Mesendoderm (in vitro differentiated cells): Measurements from ENCODE around the gene LAMA2.

Experiments
- DNase-seq: peaks from one replicate; pipeline ENCODE4 v3.0.0; 2013
- H2AK5ac ChIP-seq: 2 replicates; pipeline ENCODE4 v1.6.1; 2013; ENCODE audit warnings: low read length, inconsistent platforms
- H2BK120ac ChIP-seq: 2 replicates; pipeline ENCODE4 v1.6.1; 2013; ENCODE audit warnings: low read depth, mild to moderate bottlenecking, low read length, moderate library complexity, mixed read lengths
- H2BK15ac ChIP-seq: replicated peaks from 2 replicates; pipeline ENCODE4 v1.6.1; 2013; ENCODE audit warnings: low read depth, mild to moderate bottlenecking, moderate library complexity
- H2BK5ac ChIP-seq: 2 replicates; pipeline ENCODE4 v1.6.1; 2013; ENCODE audit warnings: low read length, inconsistent platforms
- H3K18ac ChIP-seq: 2 replicates; pipeline ENCODE4 v1.6.1; 2013; ENCODE audit warnings: mild to moderate bottlenecking, low read length, mixed read lengths
- H3K23ac ChIP-seq: one replicate; pipeline ENCODE4 v1.6.1; 2013; ENCODE audit warnings: low read length
- H3K27ac ChIP-seq: 2 replicates; pipeline ENCODE4 v1.5.1; 2013; ENCODE audit warnings: low read depth, mild to moderate bottlenecking, inconsistent platforms, low read length, moderate library complexity
- H3K27me3 ChIP-seq: 2 replicates; pipeline ENCODE4 v1.6.1; 2013; ENCODE audit warnings: low read length, control low read depth, mild to moderate bottlenecking, inconsistent platforms; ENCODE audit not compliant: insufficient read depth, poor library complexity
- H3K36me3 ChIP-seq: 2 replicates; pipeline ENCODE4 v1.6.1; 2013; ENCODE audit warnings: low read length, inconsistent platforms; ENCODE audit not compliant: control insufficient read depth, insufficient read depth
- H3K4ac ChIP-seq: one replicate; pipeline ENCODE4 v1.6.1; 2013; ENCODE audit warnings: low read depth, mild to moderate bottlenecking, low read length, moderate library complexity
- H3K4me1 ChIP-seq: 2 replicates; pipeline ENCODE4 v1.6.1; 2013; ENCODE audit warnings: low read depth, low read length, inconsistent platforms; ENCODE audit not compliant: control insufficient read depth
- H3K4me2 ChIP-seq: 2 replicates; pipeline ENCODE4 v1.6.1; 2013; ENCODE audit warnings: low read length
- H3K4me3 ChIP-seq: 2 replicates; pipeline ENCODE4 v1.5.1; 2013; ENCODE audit warnings: mild to moderate bottlenecking, low read length
- H3K56ac ChIP-seq: one replicate; pipeline ENCODE4 v1.6.1; 2013; ENCODE audit warnings: low read length
- H3K79me1 ChIP-seq: 2 replicates; pipeline ENCODE4 v1.6.1; 2013; ENCODE audit warnings: low read length, inconsistent platforms
- H3K79me2 ChIP-seq: 2 replicates; pipeline ENCODE4 v1.6.1; 2013; ENCODE audit warnings: mild to moderate bottlenecking, low read length; ENCODE audit not compliant: control insufficient read depth, insufficient read depth
- H3K9ac ChIP-seq: 2 replicates; pipeline ENCODE4 v1.6.1; 2013; ENCODE audit warnings: low read length, inconsistent platforms
- H4K5ac ChIP-seq: one replicate; pipeline ENCODE4 v1.6.1; 2013; ENCODE audit warnings: low read length
- H4K8ac ChIP-seq: one replicate; pipeline ENCODE4 v1.6.1; 2013; ENCODE audit warnings: low read depth, mild to moderate bottlenecking, control low read depth, low read length, moderate library complexity
- WGBS: extraction: QIAGEN DNeasy Blood & Tissue Kit; methylation state at CpG from one replicate; pipeline ENCODE4 v1.1.7; 2013; ENCODE audit warnings: low lambda C conversion rate, missing lambda C conversion rate; ENCODE audit not compliant: insufficient coverage; ENCODE audit errors: extremely low coverage; 5-methylcytosine and 5-hydroxymethylcytosine counted together

The LAMA2 gene

DNA sequence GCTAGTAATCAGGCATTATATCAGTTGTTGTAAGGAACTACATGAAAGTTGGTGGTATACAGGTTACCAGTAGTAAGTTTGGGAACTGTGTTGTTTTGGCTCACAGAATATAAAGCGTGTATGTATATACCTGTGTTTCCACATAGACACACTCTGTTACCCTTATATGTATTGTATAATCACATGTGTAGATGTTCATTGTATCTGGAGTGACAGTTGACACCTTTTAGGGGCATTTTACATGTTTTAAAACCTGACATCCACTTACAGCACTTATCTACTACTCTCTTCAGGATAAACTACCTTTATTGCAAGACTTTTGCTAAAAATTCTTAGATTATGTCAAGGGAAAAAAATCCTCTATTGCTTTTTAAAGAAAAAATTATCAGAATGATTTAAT is 228.9 kb downstream of the LAMA2 start:
- WGBS = no CpG with 5 or more reads among the region's 1 CpG
- no peak overlapping the region for H3K18ac ChIP-seq
- no peak overlapping the region for H4K5ac ChIP-seq
- no peak overlapping the region for H2BK5ac ChIP-seq
- H4K8ac ChIP-seq = no peak overlapping the region
- H3K27ac ChIP-seq = no peak overlapping the region
- no peak for DNase-seq
- H2BK120ac ChIP-seq = no peak overlapping the region
- no peaks in the 10 kb centered on the region for H3K79me2 ChIP-seq
- no peak overlapping the region for H3K9ac ChIP-seq
- H3K79me1 ChIP-seq = no peaks in the 10 kb centered on the region
- no peak overlapping the region for H3K4ac ChIP-seq
- H3K23ac ChIP-seq = no peak overlapping the region
- H2BK15ac ChIP-seq = no peak overlapping the region
- no peak overlapping the region for H3K4me2 ChIP-seq
- H3K27me3 ChIP-seq = no peaks in the 10 kb centered on the region
- no peak overlapping the region for H2AK5ac ChIP-seq
- no peaks in the 10 kb centered on the region for H3K4me1 ChIP-seq
- no peak overlapping the region for H3K56ac ChIP-seq
- no peak overlapping the region for H3K4me3 ChIP-seq
- no peaks in the 10 kb centered on the region for H3K36me3 ChIP-seq

DNA sequence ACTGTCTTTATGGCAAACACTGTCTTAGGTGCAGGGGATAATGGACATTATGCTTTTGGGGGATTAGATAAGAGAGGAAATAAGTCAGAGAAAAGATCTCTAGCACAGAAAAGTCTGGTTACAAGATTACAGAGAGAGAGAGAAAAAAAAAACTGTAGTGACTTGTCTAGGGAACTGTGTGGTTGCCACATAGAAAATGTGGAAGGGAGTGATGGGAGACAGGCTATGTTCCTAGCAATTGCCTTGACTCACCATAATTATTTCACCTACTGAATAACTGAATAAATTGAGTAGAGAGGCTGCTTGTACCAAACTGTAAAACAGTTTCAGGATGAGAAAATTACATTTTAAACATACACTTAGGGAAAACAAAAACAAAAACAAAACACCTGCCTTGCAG is 229.7 kb downstream of the LAMA2 start:
- Histone ChIP-seq H3K27ac (no peak overlapping the region), H3K9ac (no peak overlapping the region), H2AK5ac (no peak overlapping the region), H3K27me3 (no peaks in the 10 kb centered on the region), H3K79me2 (no peaks in the 10 kb centered on the region), H3K23ac (no peak overlapping the region), H2BK5ac (no peak overlapping the region), H3K79me1 (no peaks in the 10 kb centered on the region), H4K5ac (no peak overlapping the region), H3K4me3 (no peak overlapping the region), H2BK120ac (no peak overlapping the region), H3K36me3 (no peaks in the 10 kb centered on the region), H3K4me2 (no peak overlapping the region), H3K56ac (no peak overlapping the region), H3K4ac (no peak overlapping the region), H3K4me1 (no peaks in the 10 kb centered on the region), H2BK15ac (no peak overlapping the region), H3K18ac (no peak overlapping the region), H4K8ac (no peak overlapping the region)
- DNase-seq = no peak

DNA sequence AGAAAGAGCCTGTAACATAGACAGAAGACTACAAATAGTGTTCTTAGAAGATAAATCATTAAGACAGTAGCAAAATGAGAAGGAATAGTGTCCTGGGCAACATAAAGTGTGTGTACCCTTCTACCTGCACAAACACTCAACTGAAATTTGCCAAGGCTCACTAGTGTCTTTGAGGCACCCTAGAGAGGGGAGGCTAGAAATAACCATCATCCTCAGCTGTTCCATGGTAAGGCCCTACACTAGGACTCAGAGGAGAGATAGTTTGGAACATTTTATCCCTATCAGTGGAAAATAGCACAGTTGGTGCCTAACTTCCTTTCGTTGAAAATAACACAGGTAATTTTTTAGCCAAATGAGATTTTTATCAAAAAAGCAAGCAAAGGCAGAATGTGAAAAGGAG is 230.7 kb downstream of the LAMA2 start:
- no CpG with 5 or more reads among the region's 1 CpG for WGBS
- H3K79me1 ChIP-seq = no peaks in the 10 kb centered on the region
- DNase-seq = no peak
- H3K4ac ChIP-seq = no peak overlapping the region
- no peak overlapping the region for H2BK5ac ChIP-seq
- no peak overlapping the region for H3K18ac ChIP-seq
- H3K9ac ChIP-seq = no peak overlapping the region
- no peak overlapping the region for H3K56ac ChIP-seq
- no peaks in the 10 kb centered on the region for H3K36me3 ChIP-seq
- H2BK120ac ChIP-seq = no peak overlapping the region
- H3K4me3 ChIP-seq = no peak overlapping the region
- H3K27me3 ChIP-seq = no peaks in the 10 kb centered on the region
- no peak overlapping the region for H3K27ac ChIP-seq
- H3K4me2 ChIP-seq = no peak overlapping the region
- H3K4me1 ChIP-seq = no peaks in the 10 kb centered on the region
- no peak overlapping the region for H2AK5ac ChIP-seq
- no peak overlapping the region for H4K5ac ChIP-seq
- no peak overlapping the region for H2BK15ac ChIP-seq
- no peak overlapping the region for H3K23ac ChIP-seq
- H3K79me2 ChIP-seq = no peaks in the 10 kb centered on the region
- H4K8ac ChIP-seq = no peak overlapping the region

DNA sequence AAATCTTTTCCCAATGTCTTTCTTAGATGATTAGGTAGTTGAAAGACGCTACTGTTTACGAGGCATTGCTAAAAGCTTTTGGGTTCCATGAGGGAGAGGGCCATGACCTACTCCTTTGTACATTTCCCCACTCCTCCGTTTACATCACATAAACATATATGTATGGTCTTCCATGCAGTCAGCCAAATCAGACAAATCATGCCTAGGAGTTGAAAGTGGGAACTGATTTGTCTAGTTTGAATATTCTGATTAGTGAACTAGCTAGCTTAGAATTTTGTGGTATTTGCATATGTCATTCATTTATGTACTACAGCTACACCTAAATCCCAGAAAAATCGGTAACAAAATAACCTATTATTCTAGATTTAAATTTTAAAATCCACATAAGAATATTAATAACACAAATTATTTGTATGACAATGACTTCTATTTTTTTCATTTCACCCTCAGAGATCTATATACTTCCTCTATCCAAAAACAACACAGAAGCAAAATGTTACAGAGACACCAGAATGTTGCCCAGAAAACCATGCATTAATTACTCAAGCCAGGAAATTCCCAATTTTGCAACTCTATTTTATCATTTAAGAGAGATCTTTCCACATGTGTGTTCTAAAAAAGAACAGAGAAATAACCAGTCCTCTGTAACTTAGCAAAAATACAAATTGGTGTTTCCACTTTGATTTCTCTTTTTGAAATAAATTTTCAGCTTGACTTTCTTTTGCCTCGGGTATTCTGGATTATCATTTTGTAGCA is 231.9 kb downstream of the LAMA2 start:
- Histone ChIP-seq H3K56ac (no peak overlapping the region), H2BK15ac (no peak overlapping the region), H4K5ac (no peak overlapping the region), H4K8ac (no peak overlapping the region), H3K36me3 (no peaks in the 10 kb centered on the region), H3K4ac (no peak overlapping the region), H3K79me1 (no peaks in the 10 kb centered on the region), H3K23ac (no peak overlapping the region), H3K4me2 (no peak overlapping the region), H3K27ac (no peak overlapping the region), H3K79me2 (no peaks in the 10 kb centered on the region), H3K9ac (no peak overlapping the region), H3K27me3 (no peaks in the 10 kb centered on the region), H3K4me3 (no peak overlapping the region), H2AK5ac (no peak overlapping the region), H2BK5ac (no peak overlapping the region), H3K4me1 (no peaks in the 10 kb centered on the region), H3K18ac (no peak overlapping the region), H2BK120ac (no peak overlapping the region)
- no CpG with 5 or more reads among the region's 5 CpGs for WGBS
- DNase-seq = no peak

DNA sequence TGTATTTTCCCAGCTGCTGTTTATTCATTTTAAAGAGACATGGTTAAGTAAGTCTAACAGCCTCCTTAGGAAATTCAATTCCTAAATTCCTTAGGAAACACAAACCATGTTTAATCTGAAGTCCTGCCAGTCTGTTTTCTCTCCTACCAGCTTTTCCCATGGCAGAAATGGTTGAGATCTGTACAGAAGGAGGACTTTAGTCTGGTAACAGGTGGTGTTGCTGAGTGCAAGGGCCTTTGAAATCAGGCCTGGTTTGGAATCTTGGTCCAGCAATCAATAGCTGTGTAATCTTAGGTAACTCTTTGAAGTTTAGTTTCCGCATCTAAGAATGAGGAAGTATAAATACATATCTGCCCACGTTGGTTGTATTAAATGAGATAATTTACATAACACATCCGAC is 232.5 kb downstream of the LAMA2 start:
- Histone ChIP-seq H3K9ac (no peak overlapping the region), H3K4me3 (no peak overlapping the region), H3K4me1 (no peaks in the 10 kb centered on the region)

DNA sequence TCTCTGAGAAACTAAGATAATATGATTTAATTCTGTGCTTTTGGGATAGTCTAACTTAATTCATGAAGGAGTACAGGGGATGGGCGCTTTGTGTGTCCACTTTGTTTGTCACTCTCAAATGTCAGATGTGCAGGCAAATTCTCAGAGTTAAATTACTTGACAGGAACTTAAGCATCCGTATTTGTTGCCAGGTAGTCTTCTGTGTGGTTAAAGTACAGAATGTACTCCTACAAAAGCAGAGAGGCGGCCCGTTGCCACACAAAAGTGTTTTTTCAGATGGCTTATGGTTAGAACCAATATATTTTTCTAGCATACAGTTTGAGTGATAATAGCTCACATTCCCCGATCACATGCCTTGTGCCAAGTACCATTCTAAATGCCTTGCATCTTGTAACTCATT is 234.4 kb downstream of the LAMA2 start:
- no peak overlapping the region for H3K4me3 ChIP-seq
- no peaks in the 10 kb centered on the region for H3K36me3 ChIP-seq
- no peak overlapping the region for H3K18ac ChIP-seq
- no peak overlapping the region for H3K23ac ChIP-seq
- no peak overlapping the region for H2BK120ac ChIP-seq
- H4K5ac ChIP-seq = no peak overlapping the region
- no peak overlapping the region for H3K4me2 ChIP-seq
- no CpG with 5 or more reads among the region's 5 CpGs for WGBS
- H3K27me3 ChIP-seq = no peaks in the 10 kb centered on the region
- H3K79me2 ChIP-seq = no peaks in the 10 kb centered on the region
- H3K27ac ChIP-seq = no peak overlapping the region
- no peaks in the 10 kb centered on the region for H3K4me1 ChIP-seq
- no peaks in the 10 kb centered on the region for H3K79me1 ChIP-seq
- no peak overlapping the region for H2BK15ac ChIP-seq
- H2BK5ac ChIP-seq = no peak overlapping the region
- H3K9ac ChIP-seq = no peak overlapping the region
- H4K8ac ChIP-seq = no peak overlapping the region
- no peak overlapping the region for H3K56ac ChIP-seq
- no peak overlapping the region for H2AK5ac ChIP-seq
- DNase-seq = no peak
- H3K4ac ChIP-seq = no peak overlapping the region

More for the DNA sequence above, 232.5 kb downstream of the LAMA2 start:
- H4K8ac ChIP-seq = no peak overlapping the region
- no peaks in the 10 kb centered on the region for H3K79me2 ChIP-seq
- H2BK5ac ChIP-seq = no peak overlapping the region
- no peaks in the 10 kb centered on the region for H3K36me3 ChIP-seq
- H3K79me1 ChIP-seq = no peaks in the 10 kb centered on the region
- no peak overlapping the region for H3K27ac ChIP-seq
- no peak overlapping the region for H3K4ac ChIP-seq
- DNase-seq = no peak
- no peaks in the 10 kb centered on the region for H3K27me3 ChIP-seq
- H2BK15ac ChIP-seq = no peak overlapping the region
- no peak overlapping the region for H2BK120ac ChIP-seq
- H3K18ac ChIP-seq = no peak overlapping the region
- H3K56ac ChIP-seq = no peak overlapping the region
- H3K4me2 ChIP-seq = no peak overlapping the region
- no CpG with 5 or more reads among the region's 3 CpGs for WGBS
- no peak overlapping the region for H3K23ac ChIP-seq
- H4K5ac ChIP-seq = no peak overlapping the region
- no peak overlapping the region for H2AK5ac ChIP-seq
